Fibroblast of skin of scalp (primary cell): ENCODE measurements around the gene CEBPG.
A peak's percentile ranks its signal among the peaks of the same experiment; 100 is the strongest.

ENCODE experiments used
- DNase-seq: peaks from one replicate; pipeline ENCODE4 v3.0.0-alpha.2; 2013

The CEBPG gene

DNA sequence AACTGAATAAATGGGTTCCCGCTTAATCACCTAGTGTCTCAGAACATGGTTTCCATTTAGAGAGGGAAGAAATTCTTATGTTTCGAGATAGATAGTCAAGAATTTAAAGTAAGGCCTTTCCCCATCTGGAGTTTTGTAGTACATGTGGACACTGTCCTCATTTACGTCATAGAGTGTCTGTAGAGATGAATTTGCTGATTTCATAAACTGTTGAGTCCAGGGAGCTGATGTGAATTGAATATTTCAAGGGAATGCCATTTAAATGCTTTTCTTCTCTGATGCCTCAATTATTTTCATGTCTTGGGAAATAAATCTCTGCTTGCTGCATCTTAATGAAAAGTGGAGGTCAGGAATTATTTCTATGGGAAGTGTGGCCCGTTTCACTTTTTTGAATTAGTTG lies 9.5 kb downstream of the CEBPG start:
- DNase-seq, result no peak

DNA sequence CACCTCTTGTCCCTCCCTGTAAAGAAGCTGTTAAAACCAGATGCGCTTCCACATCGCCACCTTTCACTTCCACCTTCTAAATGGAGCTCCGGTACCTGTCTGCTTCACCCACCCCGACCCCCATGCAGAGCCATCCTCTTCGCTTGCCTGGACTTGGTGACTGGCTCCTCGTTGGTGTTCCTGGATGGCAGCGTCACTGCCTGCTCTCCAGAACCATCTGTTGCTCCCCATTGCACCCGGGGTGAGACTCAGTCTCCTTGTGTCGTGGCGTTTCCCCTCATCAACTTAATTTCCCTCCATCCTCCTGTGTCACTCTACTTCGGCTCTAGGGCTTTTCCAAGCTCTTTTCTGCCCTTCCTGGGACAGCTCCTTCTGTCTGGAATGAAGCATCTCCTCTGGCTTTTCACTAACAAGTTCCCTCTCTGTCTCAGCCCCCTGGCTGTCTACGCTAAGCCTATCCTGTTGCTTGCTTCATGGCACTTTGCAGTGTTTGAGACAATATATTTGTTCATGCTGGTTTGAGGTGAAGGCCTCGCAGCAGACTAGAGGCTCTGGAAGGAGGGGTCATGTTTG lies 10.3 kb downstream of the CEBPG start:
- DNase-seq, result no peak

- no peak for DNase-seq
Observed at GRCh38 chr19:33384983-33385382, 11.5 kb downstream of the CEBPG start.

- DNase-seq, result no peak
Observed at GRCh38 chr19:33385956-33386355, 12.4 kb downstream of the CEBPG start.

GRCh38 chr19:33386361-33386858 lies 12.9 kb downstream of the CEBPG start:
- no peak for DNase-seq

- no peak for DNase-seq
Observed at GRCh38 chr19:33387351-33388230, 14.1 kb downstream of the CEBPG start.

DNA sequence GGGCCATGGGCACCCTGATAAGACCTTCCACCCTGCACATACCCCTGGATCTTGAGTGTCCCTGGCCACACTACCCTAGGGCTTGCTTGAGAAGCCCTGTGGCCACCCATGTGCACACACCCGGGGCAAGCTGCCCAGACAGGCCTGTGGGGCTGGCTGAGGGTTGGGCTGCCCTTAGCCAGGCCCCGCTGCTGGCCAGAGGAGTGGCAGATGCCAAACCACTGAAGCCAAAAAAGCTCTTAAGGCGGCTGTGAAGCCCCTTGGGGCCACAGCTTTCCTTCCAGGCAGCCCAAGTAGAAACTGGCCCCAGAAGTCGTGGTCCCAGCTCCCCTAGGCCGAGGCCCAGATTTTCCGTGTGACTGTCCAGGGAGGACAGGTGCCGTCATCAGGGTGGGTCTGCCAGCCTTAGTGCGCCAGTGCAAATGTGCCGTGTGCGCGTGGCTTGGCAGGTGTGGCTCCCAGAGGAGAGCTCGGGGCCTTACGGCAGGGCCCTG lies 14.8 kb downstream of the CEBPG start:
- DNase-seq, result no peak

GRCh38 chr19:33388725-33389420 lies 15.4 kb downstream of the CEBPG start:
- no peak for DNase-seq

DNA sequence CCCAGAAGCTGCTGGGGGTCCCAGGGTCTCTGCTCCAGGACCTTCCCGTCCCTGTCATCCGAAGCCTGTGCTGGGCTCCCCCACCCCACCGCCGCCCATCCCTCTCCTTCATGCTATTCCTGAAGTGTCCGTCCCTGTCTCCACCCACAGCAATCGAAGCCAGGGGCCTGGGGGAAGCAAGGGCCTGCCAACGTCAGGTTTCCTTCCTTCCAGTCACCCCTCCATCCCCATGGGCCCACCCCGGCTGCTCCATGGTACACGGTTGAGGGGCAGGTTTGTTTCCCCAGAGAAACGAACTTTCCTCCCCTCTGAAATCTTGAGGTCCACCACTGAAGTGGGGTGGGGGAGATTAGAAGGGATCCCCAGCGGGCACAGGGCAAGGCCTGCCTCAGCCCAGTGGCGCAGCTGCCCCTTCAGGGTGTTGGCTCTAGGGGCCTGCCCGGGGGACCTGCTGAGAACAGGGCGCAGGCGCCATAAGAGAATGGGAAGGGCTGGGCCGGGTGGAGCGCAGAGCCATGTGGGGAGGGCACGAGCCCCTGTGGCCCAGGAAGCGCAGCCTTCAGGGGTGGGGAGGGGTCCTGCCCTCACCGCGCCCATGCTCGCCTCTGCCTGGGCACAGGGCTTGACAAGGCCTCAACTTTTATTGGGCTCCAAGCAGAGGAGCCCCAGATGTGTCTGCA lies 16.1 kb downstream of the CEBPG start:
- DNase-seq, result no peak

GRCh38 chr19:33390101-33390907 lies 16.8 kb downstream of the CEBPG start:
- no peak for DNase-seq

GRCh38 chr19:33390908-33391630 lies 17.6 kb downstream of the CEBPG start:
- no peak for DNase-seq

DNA sequence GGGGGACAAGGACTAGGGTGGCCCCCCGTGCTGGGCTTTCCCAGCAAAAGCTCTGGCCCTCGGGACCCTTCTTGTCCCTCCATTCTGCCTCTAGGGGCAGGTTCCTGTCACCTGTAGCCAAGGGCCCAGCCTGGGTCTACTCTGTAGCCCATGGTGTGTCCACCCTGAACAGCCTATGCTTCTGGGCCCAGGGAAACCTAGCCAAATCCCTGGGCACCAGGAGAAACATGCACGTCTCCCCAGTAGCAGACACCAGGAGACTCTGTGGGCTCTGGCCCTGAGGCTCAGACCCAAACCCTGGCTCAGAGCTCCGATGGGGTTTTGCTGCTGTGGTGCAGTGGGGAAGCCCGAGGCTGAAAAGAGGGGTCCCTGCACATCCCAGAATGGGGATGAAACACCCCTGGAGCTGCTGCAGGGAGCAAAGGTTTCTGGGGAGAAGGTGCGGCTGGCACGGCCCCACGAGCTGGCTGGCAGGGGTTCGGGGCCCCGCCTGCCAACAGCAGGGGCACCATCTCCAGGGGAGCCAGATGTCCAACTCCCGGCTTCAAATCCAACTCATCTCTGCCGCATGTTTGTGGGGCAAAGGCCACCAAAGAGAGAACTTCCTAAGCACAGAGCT lies 18.2 kb downstream of the CEBPG start:
- DNase-seq, result no peak

DNA sequence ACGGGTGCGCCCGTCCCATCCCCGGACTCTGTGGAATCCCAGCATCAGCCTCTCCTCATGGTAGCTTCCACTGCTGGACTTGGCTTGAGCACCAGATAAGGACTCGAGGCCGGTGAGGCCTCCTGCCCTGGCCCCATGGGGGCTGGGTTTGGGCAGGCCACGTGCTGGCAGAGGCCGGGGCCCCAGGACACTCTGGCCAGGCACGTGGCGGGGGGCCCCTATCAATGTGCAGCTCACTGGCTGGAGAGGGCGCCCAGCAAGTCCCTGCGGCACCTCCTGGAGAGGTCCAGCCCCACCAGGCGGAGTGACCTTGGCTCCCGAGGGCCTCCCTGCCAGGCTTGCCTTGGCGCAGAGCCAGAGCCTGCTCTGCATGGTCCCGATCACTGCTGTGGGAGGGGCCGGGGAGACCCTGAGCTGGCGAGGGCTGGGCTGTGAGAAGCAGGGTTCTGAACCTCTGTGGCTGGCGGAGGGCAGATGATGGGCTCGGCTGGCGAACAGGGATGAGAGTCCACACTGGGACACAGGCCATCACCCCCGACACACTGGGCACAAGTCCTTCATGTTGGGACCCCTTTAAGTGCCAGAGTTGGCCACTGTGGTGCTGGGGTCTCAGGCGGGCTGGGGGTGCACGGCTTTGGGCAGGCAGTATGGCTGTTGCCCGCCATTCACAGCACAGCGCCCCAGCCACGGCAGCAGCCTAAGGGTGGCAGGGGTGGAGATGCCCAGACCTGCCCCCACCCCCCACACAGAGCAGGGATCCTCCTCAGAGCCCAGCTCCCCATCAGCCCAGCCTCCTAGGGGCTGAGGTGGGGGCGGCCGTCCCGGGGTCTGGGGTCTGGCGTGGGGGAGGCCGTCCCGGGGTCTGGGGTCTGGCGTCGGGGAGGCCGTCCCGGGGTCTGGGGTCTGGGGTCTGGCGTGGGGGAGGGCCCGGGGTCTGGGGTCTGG lies 19.1 kb downstream of the CEBPG start:
- no peak for DNase-seq

- DNase-seq, result no peak
Observed at GRCh38 chr19:33393286-33394005, 19.9 kb downstream of the CEBPG start.

GRCh38 chr19:33394006-33394722 lies 20.7 kb downstream of the CEBPG start:
- peak; percentile 78 for DNase-seq

GRCh38 chr19:33394723-33395560 lies 21.4 kb downstream of the CEBPG start:
- DNase-seq, result no peak
